Activated CD4-positive, alpha-beta memory T cell treated with anti-CD3 and anti-CD28 coated beads, Interleukin-2, amount 10 ng/mL, durations not matched to agents 7 days and 5 days (primary cell): ENCODE data around the gene STAB2. TPM values are rescaled to one million over a fixed set of nuclear protein-coding genes. Genes with fewer than 3 reads are reported as not detected.

ENCODE experiments used
- CTCF ChIA-PET: fragments of 350-600 bp; sonication (Branson Sonifier 250); formaldehyde crosslinking; loops from one replicate; lab custom pipeline; 2021; ENCODE audit warnings: antibody characterized with exemption, inconsistent platforms; lab: Charles Lee
- POLR2A ChIA-PET: fragments of 350-600 bp; sonication (Branson Sonifier 250); formaldehyde crosslinking; loops from one replicate; lab custom pipeline; 2021; ENCODE audit warnings: antibody characterized with exemption; lab: Charles Lee
- DNase-seq: peaks from one replicate; pipeline ENCODE4 v3.0.0-alpha.2; 2020
- H3K27ac Mint-ChIP-seq: one replicate; pipeline ENCODE4 v1.8.0; 2021; ENCODE audit warnings: mild to moderate bottlenecking, mixed read lengths
- H3K27me3 Mint-ChIP-seq: one replicate; pipeline ENCODE4 v1.8.0; 2021; ENCODE audit warnings: mixed read lengths
- H3K36me3 Mint-ChIP-seq: one replicate; pipeline ENCODE4 v1.8.0; 2021; ENCODE audit warnings: low read depth, mixed read lengths
- H3K4me1 Mint-ChIP-seq: one replicate; pipeline ENCODE4 v1.8.0; 2021; ENCODE audit warnings: mixed read lengths
- H3K4me3 Mint-ChIP-seq: one replicate; pipeline ENCODE4 v1.8.0; 2021; ENCODE audit warnings: mild to moderate bottlenecking, mixed read lengths
- H3K9me3 Mint-ChIP-seq: one replicate; pipeline ENCODE4 v1.8.0; 2021; ENCODE audit warnings: mixed read lengths
- total RNA-seq, 2 experiments: library from RNA; stranded (reverse); gene quantifications; one replicate each; pipeline ENCODE4 v1.2.3, GENCODE V29; 2021

STAB2 gene
- total RNA-seq, 2 experiments from 2014 or later: not detected

DNA sequence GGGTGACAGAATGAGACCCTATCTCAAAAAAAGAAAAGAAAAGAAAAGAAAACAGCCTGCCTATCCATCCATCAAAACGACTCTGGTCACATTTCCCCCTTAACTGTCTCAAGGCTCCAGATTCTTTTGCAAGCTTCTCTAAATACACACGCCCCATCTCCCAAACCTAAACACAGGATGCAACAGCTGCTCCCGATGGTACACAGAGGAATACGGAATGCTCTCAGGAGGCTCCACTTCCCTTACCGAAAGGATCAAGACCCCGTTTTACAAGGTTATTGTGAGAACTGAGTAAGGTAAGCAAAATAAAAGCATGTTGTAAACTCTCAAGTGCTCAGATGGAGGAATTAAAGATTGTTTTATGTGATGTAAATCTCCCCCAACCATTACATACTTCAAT, 191.7 kb downstream of the STAB2 start:
- Mint-ChIP-seq H3K4me1 (no peaks in the 10 kb centered on the region), H3K36me3 (peaks cover 6% of the 10 kb centered on the region), H3K27me3 (no peaks in the 10 kb centered on the region), H3K9me3 (no peaks in the 10 kb centered on the region), H3K27ac (no peak overlapping the region), H3K4me3 (no peak overlapping the region)
- POLR2A ChIA-PET: no interaction called here
- no peak for DNase-seq
- CTCF ChIA-PET: no interaction called here

DNA sequence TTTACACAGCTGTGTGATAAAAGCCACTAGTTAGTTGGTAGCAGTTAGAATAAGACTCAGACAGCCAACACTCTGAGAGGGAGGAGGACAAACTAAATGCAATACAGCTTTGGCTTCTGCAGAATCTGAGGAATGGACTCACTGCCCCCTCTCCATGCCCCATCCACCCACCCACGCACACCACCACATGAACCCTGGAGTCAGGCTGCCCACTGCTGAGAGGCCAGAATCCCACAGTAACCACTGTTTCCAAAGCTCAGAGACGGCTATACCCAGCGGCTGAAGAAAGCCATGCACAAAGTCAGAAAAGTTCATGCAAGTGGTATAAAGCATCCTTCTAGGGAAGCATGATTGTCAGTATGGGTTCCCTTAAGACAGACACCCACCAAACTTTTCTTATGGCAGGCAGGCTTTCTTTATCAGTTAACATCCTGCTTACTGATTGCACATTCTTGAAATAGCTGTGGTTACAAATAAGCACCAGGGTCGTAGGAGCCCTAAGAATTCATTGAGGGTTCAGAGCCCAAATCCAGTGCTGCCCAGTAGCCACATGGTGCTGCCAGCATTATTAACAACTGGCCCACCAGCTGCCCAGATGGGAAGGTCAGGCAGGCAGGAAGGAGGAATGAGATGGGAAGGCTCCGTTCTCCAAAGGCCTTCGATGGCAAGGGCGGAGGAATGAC, 192.5 kb downstream of the STAB2 start:
- H3K36me3 Mint-ChIP-seq: peaks cover 6% of the 10 kb centered on the region
- no peak for DNase-seq
- POLR2A ChIA-PET: no interaction called here
- CTCF ChIA-PET: no interaction called here
- H3K9me3 Mint-ChIP-seq: no peaks in the 10 kb centered on the region
- no peaks in the 10 kb centered on the region for H3K27me3 Mint-ChIP-seq
- no peak overlapping the region for H3K4me3 Mint-ChIP-seq
- H3K27ac Mint-ChIP-seq: no peak overlapping the region
- H3K4me1 Mint-ChIP-seq: no peaks in the 10 kb centered on the region

GRCh38 chr12:103780093-103780440, 193.0 kb downstream of the STAB2 start:
- H3K4me1 Mint-ChIP-seq: no peaks in the 10 kb centered on the region
- H3K4me3 Mint-ChIP-seq: no peak overlapping the region
- ChIA-PET CTCF (no interaction called here), POLR2A (no interaction called here)
- H3K27ac Mint-ChIP-seq: no peak overlapping the region
- H3K9me3 Mint-ChIP-seq: no peaks in the 10 kb centered on the region
- DNase-seq: no peak
- H3K27me3 Mint-ChIP-seq: no peaks in the 10 kb centered on the region
- peaks cover 6% of the 10 kb centered on the region for H3K36me3 Mint-ChIP-seq

DNA sequence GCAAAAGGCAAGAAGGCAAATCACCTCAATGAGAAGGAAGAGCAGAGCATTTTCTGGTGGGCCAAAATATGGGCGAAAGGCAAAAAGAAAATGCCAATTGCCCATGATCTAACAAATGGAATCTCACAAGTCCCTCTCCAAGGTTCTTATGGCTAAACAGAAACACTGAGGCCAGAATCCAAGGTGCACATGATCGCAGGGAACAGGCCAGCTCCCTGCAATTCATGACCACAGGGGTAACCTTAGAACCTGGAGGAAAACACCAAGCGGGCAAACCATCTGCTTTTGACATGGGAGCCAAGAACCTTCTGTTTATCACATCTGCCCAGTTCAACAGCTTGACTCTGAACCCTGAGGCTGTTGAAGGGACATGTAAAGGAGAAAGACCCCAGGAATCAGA, 193.9 kb downstream of the STAB2 start:
- no peak for DNase-seq
- H3K9me3 Mint-ChIP-seq: no peaks in the 10 kb centered on the region
- no peak overlapping the region for H3K4me3 Mint-ChIP-seq
- POLR2A ChIA-PET: no interaction called here
- no peaks in the 10 kb centered on the region for H3K27me3 Mint-ChIP-seq
- CTCF ChIA-PET: no interaction called here
- H3K27ac Mint-ChIP-seq: no peak overlapping the region
- H3K36me3 Mint-ChIP-seq: peaks cover 6% of the 10 kb centered on the region
- H3K4me1 Mint-ChIP-seq: no peaks in the 10 kb centered on the region

DNA sequence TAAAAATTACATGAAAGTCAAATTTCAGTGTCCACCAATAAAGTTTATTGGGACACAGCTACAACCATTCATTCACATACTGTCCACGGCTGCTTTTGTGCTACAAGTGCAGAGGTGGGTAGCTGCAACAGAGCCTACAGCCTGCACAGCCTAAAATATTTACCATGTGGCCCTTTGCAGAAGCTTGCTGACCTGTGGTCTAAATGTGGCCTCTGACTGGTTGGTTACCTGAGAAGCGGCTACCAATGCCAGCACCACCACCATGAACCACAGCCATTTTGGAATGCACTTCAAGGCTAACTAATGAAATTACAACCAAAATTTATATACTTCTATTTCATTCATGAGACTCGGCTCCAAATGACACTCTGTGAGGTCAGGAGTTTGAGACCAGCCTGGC, 195.3 kb downstream of the STAB2 start:
- Mint-ChIP-seq H3K27me3 (no peaks in the 10 kb centered on the region), H3K4me3 (no peak overlapping the region), H3K36me3 (peaks cover 6% of the 10 kb centered on the region), H3K9me3 (no peaks in the 10 kb centered on the region), H3K27ac (no peak overlapping the region), H3K4me1 (no peaks in the 10 kb centered on the region)
- CTCF ChIA-PET: no interaction called here
- POLR2A ChIA-PET: no interaction called here
- no peak for DNase-seq

DNA sequence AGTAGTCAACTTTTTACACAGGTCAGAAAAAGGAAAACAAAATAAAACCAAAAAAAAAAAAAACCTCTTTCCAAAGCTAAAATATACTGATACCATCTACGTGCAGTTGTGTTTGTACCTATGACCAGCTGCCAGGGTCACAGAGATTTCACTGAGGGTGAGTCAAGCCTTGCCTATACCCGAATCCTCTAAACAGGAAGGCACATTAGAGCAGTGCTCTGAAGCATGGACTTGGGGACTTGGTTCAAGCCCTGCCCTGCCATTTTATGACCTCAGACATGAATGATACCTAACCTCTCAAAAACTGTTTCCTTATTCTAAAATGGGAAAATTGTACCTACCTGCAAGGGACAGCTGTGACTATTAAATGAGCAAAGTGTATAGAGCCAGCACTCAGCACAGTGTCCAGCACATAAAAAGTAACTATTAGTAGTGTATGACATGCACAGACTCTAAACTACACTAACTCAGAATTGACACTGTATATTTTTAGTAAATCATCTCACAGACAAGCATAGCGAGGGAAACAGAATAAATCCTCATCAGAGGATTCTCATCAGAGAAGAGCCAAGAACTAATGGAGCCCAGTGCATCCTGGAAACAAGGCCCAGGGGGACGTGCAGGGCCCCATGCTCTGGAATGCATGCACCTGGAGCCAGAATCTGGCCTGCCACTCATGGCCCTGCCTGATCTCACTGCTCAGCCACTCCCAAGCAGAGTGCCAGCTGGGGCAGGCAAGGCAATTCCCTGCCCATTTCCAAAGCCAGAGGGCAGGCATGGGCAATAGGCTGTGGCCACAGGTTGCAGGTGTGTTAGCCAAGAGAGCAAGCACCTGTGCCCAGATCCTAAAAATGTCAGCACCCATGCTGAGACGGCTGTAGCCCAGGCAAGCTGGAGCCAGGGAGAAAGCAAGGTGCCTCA, 196.9 kb downstream of the STAB2 start:
- ChIA-PET POLR2A (no interaction called here), CTCF (no interaction called here)
- DNase-seq: no peak
- Mint-ChIP-seq H3K27me3 (no peaks in the 10 kb centered on the region), H3K36me3 (peaks cover 3% of the 10 kb centered on the region), H3K9me3 (no peaks in the 10 kb centered on the region), H3K27ac (no peak overlapping the region), H3K4me3 (no peak overlapping the region), H3K4me1 (no peaks in the 10 kb centered on the region)

GRCh38 chr12:103785243-103786031, 198.4 kb downstream of the STAB2 start:
- Mint-ChIP-seq H3K4me3 (no peak overlapping the region), H3K27ac (no peak overlapping the region), H3K4me1 (no peaks in the 10 kb centered on the region), H3K9me3 (no peaks in the 10 kb centered on the region), H3K27me3 (no peaks in the 10 kb centered on the region), H3K36me3 (peaks cover 2% of the 10 kb centered on the region)
- POLR2A ChIA-PET: no interaction called here
- CTCF ChIA-PET: no interaction called here
- no peak for DNase-seq

- no peaks in the 10 kb centered on the region for H3K9me3 Mint-ChIP-seq
- ChIA-PET CTCF (no interaction called here), POLR2A (no interaction called here)
Observed at GRCh38 chr12:103786201-103786600, 199.1 kb downstream of the STAB2 start.

DNA sequence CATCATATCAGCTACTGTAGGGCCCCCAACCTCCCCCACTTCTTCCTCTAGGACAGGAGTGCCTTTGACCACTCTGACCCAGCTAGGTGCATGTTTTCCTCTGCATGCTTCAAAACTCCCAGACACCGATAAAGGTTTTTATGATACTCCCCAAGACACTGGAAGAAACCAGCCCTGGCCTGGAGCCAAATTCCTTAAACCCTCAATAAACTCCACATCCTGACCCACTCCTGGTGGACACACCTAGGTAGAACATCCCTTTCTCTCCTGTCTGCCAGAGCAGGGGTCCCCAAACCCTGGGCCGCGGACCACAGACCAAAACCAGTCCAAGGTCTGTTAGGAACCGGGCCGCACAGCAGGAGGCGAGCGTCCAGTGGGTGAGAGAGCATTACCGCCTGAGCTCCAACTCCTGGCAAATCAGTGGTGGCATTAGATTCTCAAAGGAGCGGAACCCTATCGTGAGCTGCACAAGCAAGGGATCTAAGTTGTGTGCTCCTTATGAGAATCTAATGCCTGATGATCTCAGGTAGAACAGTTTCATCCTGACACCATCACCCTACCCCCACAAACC, 204.4 kb downstream of the STAB2 start:
- DNase-seq: no peak
- H3K4me3 Mint-ChIP-seq: no peak overlapping the region
- H3K36me3 Mint-ChIP-seq: no peaks in the 10 kb centered on the region
- no peaks in the 10 kb centered on the region for H3K9me3 Mint-ChIP-seq
- H3K27me3 Mint-ChIP-seq: no peaks in the 10 kb centered on the region
- peaks cover 2% of the 10 kb centered on the region for H3K4me1 Mint-ChIP-seq
- H3K27ac Mint-ChIP-seq: no peak overlapping the region
- ChIA-PET CTCF (no interaction called here), POLR2A (no interaction called here)

More at GRCh38 chr12:103786201-103786600, 199.1 kb downstream of the STAB2 start:
- Mint-ChIP-seq H3K27me3 (no peaks in the 10 kb centered on the region), H3K36me3 (peaks cover 2% of the 10 kb centered on the region), H3K4me1 (no peaks in the 10 kb centered on the region), H3K4me3 (no peak overlapping the region), H3K27ac (no peak overlapping the region)
- DNase-seq: no peak

DNA sequence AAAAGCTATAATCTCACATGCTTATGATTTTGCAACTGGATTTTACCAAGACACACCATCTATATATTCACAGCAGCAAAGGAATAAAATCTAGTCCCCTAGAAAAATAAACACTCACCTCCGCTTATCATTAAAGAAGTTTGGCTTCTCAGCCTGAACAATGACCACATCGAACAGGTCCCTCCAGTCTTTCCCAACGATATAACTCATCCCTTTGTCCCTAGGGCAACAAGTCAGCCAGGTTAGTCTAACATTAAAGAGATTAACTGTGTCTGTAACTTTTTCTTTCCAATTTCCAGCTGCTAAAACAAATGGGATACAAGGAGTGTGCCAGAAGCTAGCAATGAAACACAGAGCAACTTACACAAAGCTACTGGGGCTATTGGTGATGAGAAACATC, 206.0 kb downstream of the STAB2 start:
- ChIA-PET POLR2A (no interaction called here), CTCF (no interaction called here)
- Mint-ChIP-seq H3K9me3 (no peaks in the 10 kb centered on the region), H3K27me3 (no peaks in the 10 kb centered on the region), H3K4me3 (no peak overlapping the region), H3K27ac (no peak overlapping the region), H3K36me3 (no peaks in the 10 kb centered on the region), H3K4me1 (peaks cover 2% of the 10 kb centered on the region)
- no peak for DNase-seq

DNA sequence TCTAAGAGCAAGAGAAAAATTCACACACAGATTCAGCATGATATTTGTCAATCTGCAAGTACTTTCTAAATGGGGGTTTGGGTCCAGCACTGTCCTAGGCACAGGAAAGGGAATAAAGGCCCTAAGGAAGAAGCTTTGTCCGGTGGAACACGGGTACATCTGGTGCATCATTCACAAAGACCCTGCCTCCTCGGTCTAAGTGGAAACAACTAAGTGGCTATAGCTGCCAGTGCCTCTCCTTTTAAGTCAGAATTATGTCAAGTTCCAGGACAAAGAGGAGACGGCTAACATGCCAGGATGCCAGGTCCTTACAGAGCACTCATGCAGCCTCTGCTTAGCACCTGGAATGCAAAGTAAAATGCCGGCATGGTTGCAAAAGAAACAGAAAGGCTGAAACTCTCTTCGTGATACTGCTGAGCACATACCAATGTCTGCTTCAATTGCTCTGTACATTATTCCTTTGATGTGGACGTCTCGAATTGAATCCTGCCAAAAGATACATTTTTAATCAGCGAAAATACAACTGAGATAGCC, 206.5 kb downstream of the STAB2 start:
- H3K4me1 Mint-ChIP-seq: peaks cover 2% of the 10 kb centered on the region
- no peaks in the 10 kb centered on the region for H3K27me3 Mint-ChIP-seq
- no peaks in the 10 kb centered on the region for H3K9me3 Mint-ChIP-seq
- H3K27ac Mint-ChIP-seq: no peak overlapping the region
- no peak overlapping the region for H3K4me3 Mint-ChIP-seq
- H3K36me3 Mint-ChIP-seq: no peaks in the 10 kb centered on the region
- CTCF ChIA-PET: no interaction called here
- DNase-seq: no peak
- POLR2A ChIA-PET: no interaction called here

GRCh38 chr12:103794309-103795213, 207.5 kb downstream of the STAB2 start:
- ChIA-PET CTCF (no interaction called here), POLR2A (no interaction called here)
- no peak for DNase-seq
- no peaks in the 10 kb centered on the region for H3K36me3 Mint-ChIP-seq
- H3K27ac Mint-ChIP-seq: no peak overlapping the region
- H3K4me1 Mint-ChIP-seq: peaks cover 2% of the 10 kb centered on the region
- no peaks in the 10 kb centered on the region for H3K9me3 Mint-ChIP-seq
- H3K4me3 Mint-ChIP-seq: no peak overlapping the region
- no peaks in the 10 kb centered on the region for H3K27me3 Mint-ChIP-seq
